ENCODE measurements around the gene TMEM11.

Gene TMEM11

DNA sequence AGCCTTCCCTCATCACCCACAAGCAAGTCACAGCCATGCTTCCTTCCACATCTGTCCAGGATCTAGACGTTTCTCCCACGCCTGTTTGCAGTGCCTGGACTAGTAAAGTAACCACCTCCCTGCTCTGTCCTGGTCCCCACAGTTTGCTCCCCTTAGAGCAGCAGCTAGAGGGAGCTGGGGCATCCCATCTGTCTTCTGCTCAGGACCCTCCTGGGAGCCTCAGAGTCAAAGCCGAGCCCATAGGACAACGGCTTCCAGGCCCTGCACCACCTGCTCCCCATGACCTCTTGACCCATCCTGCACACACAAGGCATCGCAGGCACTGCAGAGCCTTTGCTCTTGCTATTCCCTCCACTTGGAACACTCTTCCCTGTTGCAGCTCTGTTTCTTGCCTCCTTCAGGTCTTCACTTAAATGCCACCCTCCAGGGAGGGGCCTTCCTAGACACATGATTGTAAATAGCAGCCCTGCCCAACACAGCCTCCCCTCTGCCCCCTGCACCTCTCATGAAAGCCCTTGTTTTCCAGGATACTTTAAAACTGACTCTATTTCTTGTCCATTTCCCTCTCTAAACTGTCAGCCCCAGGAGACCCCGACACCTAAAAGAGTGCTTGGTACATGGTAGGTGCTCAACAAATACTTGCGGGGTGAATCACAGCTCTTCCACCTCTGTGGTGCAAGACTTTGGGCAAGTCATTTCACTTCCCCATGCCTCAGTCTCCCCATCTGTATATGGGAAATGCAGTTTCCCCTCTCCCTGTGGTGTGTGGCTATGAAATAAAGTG is 36.2 kb upstream of the TMEM11 start:
- Histone ChIP-seq H3K4me1 (ENCODE audit: control insufficient read depth in 1 of 2, insufficient read depth in 2 of 2, low read length in 2 of 2) (peaks cover 5 to 19% of the 10 kb centered on the region in 2 donors), H3K27me3 (ENCODE audit: low read depth, low read length) (no peaks in the 10 kb centered on the region)

GRCh38 chr17:21249086-21249795 is 35.3 kb upstream of the TMEM11 start:
- H3K27ac ChIP-seq (ENCODE audit: low read length) = no peak overlapping the region
- H3K27me3 ChIP-seq (ENCODE audit: low read depth, low read length) = no peaks in the 10 kb centered on the region
- no peaks in the 10 kb centered on the region for H3K36me3 ChIP-seq (ENCODE audit: control insufficient read depth in 1 of 2, insufficient read depth in 2 of 2, low read length in 2 of 2)
- H3K4me1 ChIP-seq (ENCODE audit: control insufficient read depth in 1 of 2, insufficient read depth in 2 of 2, low read length in 2 of 2) = peaks cover 5 to 19% of the 10 kb centered on the region in 2 donors
- H3K9me3 ChIP-seq (ENCODE audit: control insufficient read depth in 1 of 2, low read length in 2 of 2) = no peaks in the 10 kb centered on the region
- no peak overlapping the region for H3K4me3 ChIP-seq (ENCODE audit: low read depth in 1 of 2, low read length in 2 of 2)

More for the DNA sequence above, 36.2 kb upstream of the TMEM11 start:
- Histone ChIP-seq H3K27ac (ENCODE audit: low read length) (no peak overlapping the region), H3K36me3 (ENCODE audit: control insufficient read depth in 1 of 2, insufficient read depth in 2 of 2, low read length in 2 of 2) (no peaks in the 10 kb centered on the region), H3K9me3 (ENCODE audit: control insufficient read depth in 1 of 2, low read length in 2 of 2) (no peaks in the 10 kb centered on the region), H3K4me3 (ENCODE audit: low read depth in 1 of 2, low read length in 2 of 2) (no peak overlapping the region)

DNA sequence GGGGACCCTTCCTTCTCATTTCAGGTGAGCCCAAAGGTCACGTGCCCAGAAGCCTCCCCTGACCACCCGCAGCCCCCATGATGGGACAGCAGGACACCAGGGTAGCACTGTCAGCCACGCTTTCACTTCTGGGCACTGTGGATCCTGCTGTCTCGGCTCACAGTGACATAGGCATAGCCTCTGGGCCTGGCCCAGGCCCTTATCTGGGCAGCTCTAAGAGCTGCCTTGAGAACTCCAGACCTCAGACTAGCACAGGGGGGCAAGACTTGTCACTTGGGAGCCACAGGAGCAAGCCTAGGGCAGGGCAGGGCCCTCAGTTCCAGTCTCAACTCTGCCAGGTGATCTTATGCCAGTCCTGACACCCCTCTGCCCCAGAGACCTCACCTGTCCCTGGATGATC is 34.5 kb upstream of the TMEM11 start:
- H3K4me3 ChIP-seq (ENCODE audit: low read depth in 1 of 2, low read length in 2 of 2) = no peak overlapping the region
- no peaks in the 10 kb centered on the region for H3K9me3 ChIP-seq (ENCODE audit: control insufficient read depth in 1 of 2, low read length in 2 of 2)
- H3K36me3 ChIP-seq (ENCODE audit: control insufficient read depth in 1 of 2, insufficient read depth in 2 of 2, low read length in 2 of 2) = no peaks in the 10 kb centered on the region
- no peaks in the 10 kb centered on the region for H3K27me3 ChIP-seq (ENCODE audit: low read depth, low read length)
- H3K4me1 ChIP-seq (ENCODE audit: control insufficient read depth in 1 of 2, insufficient read depth in 2 of 2, low read length in 2 of 2) = peaks cover under 1 to 19% of the 10 kb centered on the region in 2 donors
- no peak overlapping the region for H3K27ac ChIP-seq (ENCODE audit: low read length)

DNA sequence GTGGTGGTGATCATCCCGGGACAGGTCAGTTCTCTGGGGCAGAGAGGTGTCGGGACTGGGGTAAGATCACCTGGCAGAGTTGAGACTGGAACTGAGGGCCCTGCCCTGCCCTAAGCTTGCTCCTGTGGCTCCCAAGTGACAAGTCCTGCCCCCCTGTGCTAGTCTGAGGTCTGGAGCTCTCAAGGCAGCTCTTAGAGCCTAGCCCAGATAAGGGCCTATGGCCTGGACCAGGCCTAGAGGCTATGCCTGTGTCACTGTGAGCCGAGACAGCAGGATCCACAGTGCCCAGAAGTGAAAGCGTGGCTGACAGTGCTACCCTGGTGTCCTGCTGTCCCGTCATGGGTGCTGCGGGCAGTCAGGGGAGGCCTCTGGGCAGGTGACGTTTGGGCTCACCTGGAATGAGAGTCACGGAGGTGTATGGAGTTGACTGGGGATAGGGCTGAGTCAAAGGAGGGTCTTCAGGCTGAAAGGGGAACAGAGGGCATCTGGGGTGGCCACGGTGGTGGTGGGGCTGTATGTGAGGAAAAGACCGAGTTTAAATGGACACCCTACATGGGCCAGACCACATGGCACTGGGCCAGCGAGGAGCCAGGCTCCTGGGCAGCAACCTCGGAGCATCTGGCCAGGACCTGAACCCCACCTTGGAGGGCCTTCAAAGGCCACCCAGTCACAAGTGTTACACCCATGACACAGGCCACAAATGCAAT is 33.7 kb upstream of the TMEM11 start:
- Histone ChIP-seq H3K27me3 (ENCODE audit: low read depth, low read length) (no peaks in the 10 kb centered on the region), H3K4me1 (ENCODE audit: control insufficient read depth in 1 of 2, insufficient read depth in 2 of 2, low read length in 2 of 2) (peaks cover 0 to 19% of the 10 kb centered on the region in 2 donors), H3K27ac (ENCODE audit: low read length) (no peak overlapping the region), H3K4me3 (ENCODE audit: low read depth in 1 of 2, low read length in 2 of 2) (no peak overlapping the region), H3K36me3 (ENCODE audit: control insufficient read depth in 1 of 2, insufficient read depth in 2 of 2, low read length in 2 of 2) (peaks cover 0 to 4% of the 10 kb centered on the region in 2 donors), H3K9me3 (ENCODE audit: control insufficient read depth in 1 of 2, low read length in 2 of 2) (no peaks in the 10 kb centered on the region)

DNA sequence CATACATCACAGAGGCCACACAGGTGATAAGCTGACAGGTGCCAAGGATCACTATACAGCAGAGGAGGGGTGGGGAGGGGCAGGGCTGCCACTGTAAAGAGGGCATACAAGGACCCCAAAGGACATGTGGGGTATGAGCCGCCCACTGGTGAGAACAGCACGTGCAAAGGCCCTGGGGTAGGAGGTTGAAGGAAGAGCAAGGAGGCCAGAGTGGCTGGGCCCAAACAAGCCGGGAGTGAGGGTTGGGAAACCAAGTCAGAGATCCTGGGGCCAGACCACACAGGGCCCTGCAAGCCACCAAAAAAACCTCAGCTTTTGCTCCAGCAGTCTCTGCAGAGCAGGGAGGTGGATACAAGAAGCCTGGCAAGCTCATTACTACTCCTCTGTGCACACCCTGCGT is 32.7 kb upstream of the TMEM11 start:
- Histone ChIP-seq H3K9me3 (ENCODE audit: control insufficient read depth in 1 of 2, low read length in 2 of 2) (no peaks in the 10 kb centered on the region), H3K4me1 (ENCODE audit: control insufficient read depth in 1 of 2, insufficient read depth in 2 of 2, low read length in 2 of 2) (peaks cover 0 to 9% of the 10 kb centered on the region in 2 donors), H3K27ac (ENCODE audit: low read length) (no peak overlapping the region), H3K27me3 (ENCODE audit: low read depth, low read length) (no peaks in the 10 kb centered on the region), H3K4me3 (ENCODE audit: low read depth in 1 of 2, low read length in 2 of 2) (no peak overlapping the region), H3K36me3 (ENCODE audit: control insufficient read depth in 1 of 2, insufficient read depth in 2 of 2, low read length in 2 of 2) (peaks cover 0 to 10% of the 10 kb centered on the region in 2 donors)

DNA sequence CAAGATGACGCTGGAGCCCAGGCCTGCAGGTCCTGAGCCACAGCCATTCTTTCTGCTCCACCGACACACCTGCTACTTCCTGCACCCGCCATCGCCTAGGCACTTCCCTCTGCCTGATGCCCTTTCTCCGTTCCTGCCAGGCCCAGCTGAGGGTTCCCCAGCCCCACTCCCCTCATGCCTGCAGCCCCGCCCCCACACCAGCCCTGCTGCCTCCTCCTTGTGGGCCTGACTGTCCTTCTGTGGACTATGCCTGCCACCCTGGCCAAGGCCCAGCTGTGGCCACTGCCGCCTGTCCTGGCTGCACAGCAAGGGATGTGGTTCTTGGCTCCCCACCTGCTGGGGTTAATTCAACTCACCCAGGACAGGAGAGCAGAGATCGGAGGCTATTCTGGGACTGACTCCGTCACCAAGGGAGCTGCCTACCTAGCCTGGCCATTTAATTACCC is 31.7 kb upstream of the TMEM11 start:
- no peak overlapping the region for H3K4me3 ChIP-seq (ENCODE audit: low read depth in 1 of 2, low read length in 2 of 2)

DNA sequence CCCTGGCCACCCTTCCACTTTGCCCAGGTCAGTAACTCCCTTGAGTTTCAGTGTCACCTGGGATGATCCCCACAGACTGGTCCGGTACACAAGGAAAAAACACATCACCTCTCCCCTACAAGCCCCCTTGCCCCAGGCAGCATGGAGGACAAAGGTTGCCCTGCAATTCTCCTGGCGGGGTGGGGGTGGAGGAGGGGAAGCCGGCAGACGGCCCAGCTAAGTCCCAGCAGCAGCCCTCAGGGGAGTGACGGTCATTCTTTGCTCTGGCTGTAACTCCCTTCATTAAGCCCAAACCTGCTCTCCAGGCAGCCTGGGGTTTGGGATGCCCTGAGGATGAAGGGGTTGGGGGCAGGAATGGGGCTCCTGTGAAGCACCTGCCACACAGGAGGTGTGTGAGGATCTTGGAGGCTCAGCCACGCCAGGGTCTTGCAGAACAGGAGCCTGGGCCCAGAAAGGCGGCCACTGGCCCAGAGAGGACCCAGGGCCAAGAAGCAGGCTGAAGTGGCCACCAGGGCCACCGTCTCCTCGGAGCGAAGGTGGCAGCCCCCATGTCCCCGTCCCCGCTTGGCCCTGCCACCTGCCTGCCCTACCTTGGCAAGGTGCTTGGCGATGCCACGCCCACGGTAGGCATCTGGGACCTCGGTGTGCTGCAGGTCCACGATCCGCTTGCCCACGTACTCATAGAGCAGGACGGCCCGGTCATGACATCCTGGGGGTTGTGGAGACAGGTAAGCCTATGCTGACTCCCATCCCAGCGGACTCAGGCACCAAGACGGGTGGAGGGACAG is 29.7 kb upstream of the TMEM11 start:
- no peak overlapping the region for H3K27ac ChIP-seq (ENCODE audit: low read length)
- no peak overlapping the region for H3K4me3 ChIP-seq (ENCODE audit: low read depth in 1 of 2, low read length in 2 of 2)
- no peaks in the 10 kb centered on the region for H3K4me1 ChIP-seq (ENCODE audit: control insufficient read depth in 1 of 2, insufficient read depth in 2 of 2, low read length in 2 of 2)
- H3K9me3 ChIP-seq (ENCODE audit: control insufficient read depth in 1 of 2, low read length in 2 of 2) = no peaks in the 10 kb centered on the region
- peaks cover 0 to 12% of the 10 kb centered on the region in 2 donors for H3K36me3 ChIP-seq (ENCODE audit: control insufficient read depth in 1 of 2, insufficient read depth in 2 of 2, low read length in 2 of 2)
- H3K27me3 ChIP-seq (ENCODE audit: low read depth, low read length) = no peaks in the 10 kb centered on the region

More for the DNA sequence above, 31.7 kb upstream of the TMEM11 start:
- peaks cover 0 to 12% of the 10 kb centered on the region in 2 donors for H3K36me3 ChIP-seq (ENCODE audit: control insufficient read depth in 1 of 2, insufficient read depth in 2 of 2, low read length in 2 of 2)
- no peaks in the 10 kb centered on the region for H3K9me3 ChIP-seq (ENCODE audit: control insufficient read depth in 1 of 2, low read length in 2 of 2)
- no peaks in the 10 kb centered on the region for H3K27me3 ChIP-seq (ENCODE audit: low read depth, low read length)
- H3K27ac ChIP-seq (ENCODE audit: low read length) = no peak overlapping the region
- no peaks in the 10 kb centered on the region for H3K4me1 ChIP-seq (ENCODE audit: control insufficient read depth in 1 of 2, insufficient read depth in 2 of 2, low read length in 2 of 2)

GRCh38 chr17:21242780-21243515 is 29.0 kb upstream of the TMEM11 start:
- no peak overlapping the region for H3K27ac ChIP-seq (ENCODE audit: low read length)
- no peak overlapping the region for H3K4me3 ChIP-seq (ENCODE audit: low read depth in 1 of 2, low read length in 2 of 2)
- H3K27me3 ChIP-seq (ENCODE audit: low read depth, low read length) = no peaks in the 10 kb centered on the region
- peaks cover 0 to 12% of the 10 kb centered on the region in 2 donors for H3K36me3 ChIP-seq (ENCODE audit: control insufficient read depth in 1 of 2, insufficient read depth in 2 of 2, low read length in 2 of 2)
- H3K9me3 ChIP-seq (ENCODE audit: control insufficient read depth in 1 of 2, low read length in 2 of 2) = no peaks in the 10 kb centered on the region
- H3K4me1 ChIP-seq (ENCODE audit: control insufficient read depth in 1 of 2, insufficient read depth in 2 of 2, low read length in 2 of 2) = no peaks in the 10 kb centered on the region

DNA sequence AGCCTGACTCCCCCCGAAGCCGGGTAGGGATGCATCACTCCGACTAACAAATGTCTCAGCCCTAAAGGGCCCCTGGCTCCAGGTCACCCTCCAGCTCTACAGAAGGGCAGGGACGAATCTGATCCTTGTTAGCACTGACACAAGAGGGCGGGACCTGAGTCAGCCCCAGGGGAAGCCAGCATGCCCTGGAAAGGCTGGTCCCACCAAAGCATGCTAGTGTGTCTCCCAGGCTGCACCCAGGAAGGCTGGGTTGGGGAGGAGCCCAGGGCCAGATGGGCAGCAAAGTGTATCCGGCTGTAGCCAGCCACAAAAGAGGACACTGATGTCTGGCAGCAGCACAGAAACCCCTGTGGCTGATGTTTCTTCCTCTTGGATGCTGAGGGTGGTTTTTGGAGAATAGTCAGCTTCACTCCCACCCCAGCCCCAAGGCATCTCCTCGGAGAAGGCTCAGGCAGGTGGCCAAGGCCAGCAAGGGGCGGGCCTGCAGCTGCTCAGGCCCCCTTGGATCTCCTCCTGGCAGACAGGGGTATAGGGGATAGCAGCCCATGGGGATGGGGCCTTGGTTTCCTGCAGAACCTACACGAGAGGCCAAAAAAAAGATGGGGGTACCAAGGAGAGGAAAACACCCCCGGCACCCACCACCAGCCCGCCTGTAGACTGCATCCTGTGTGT is 28.2 kb upstream of the TMEM11 start:
- no peak overlapping the region for H3K27ac ChIP-seq (ENCODE audit: low read length)
- H3K4me3 ChIP-seq (ENCODE audit: low read depth in 1 of 2, low read length in 2 of 2) = no peak overlapping the region
- H3K9me3 ChIP-seq (ENCODE audit: control insufficient read depth in 1 of 2, low read length in 2 of 2) = no peaks in the 10 kb centered on the region
- no peaks in the 10 kb centered on the region for H3K4me1 ChIP-seq (ENCODE audit: control insufficient read depth in 1 of 2, insufficient read depth in 2 of 2, low read length in 2 of 2)
- H3K27me3 ChIP-seq (ENCODE audit: low read depth, low read length) = no peaks in the 10 kb centered on the region
- H3K36me3 ChIP-seq (ENCODE audit: control insufficient read depth in 1 of 2, insufficient read depth in 2 of 2, low read length in 2 of 2) = peaks cover 0 to 12% of the 10 kb centered on the region in 2 donors

GRCh38 chr17:21241564-21241963 is 27.6 kb upstream of the TMEM11 start:
- no peak overlapping the region for H3K4me3 ChIP-seq (ENCODE audit: low read depth in 1 of 2, low read length in 2 of 2)
- H3K36me3 ChIP-seq (ENCODE audit: control insufficient read depth in 1 of 2, insufficient read depth in 2 of 2, low read length in 2 of 2) = peaks cover 0 to 12% of the 10 kb centered on the region in 2 donors
- no peaks in the 10 kb centered on the region for H3K9me3 ChIP-seq (ENCODE audit: control insufficient read depth in 1 of 2, low read length in 2 of 2)
- H3K4me1 ChIP-seq (ENCODE audit: control insufficient read depth in 1 of 2, insufficient read depth in 2 of 2, low read length in 2 of 2) = no peaks in the 10 kb centered on the region
- H3K27me3 ChIP-seq (ENCODE audit: low read depth, low read length) = no peaks in the 10 kb centered on the region
- no peak overlapping the region for H3K27ac ChIP-seq (ENCODE audit: low read length)

All from muscle layer of duodenum (tissue), 2 donors.